GM12878 (cell line): ENCODE data around the gene PXT1. TPM values are rescaled to one million over a fixed set of nuclear protein-coding genes. Genes with fewer than 3 reads are reported as not detected.

Experiments
- ATAC-seq: fragments of 200-7000 bp; cut with Tn5 transposase; 3 replicates; pipeline ENCODE4 v1.9.1; 2020; ENCODE audit warnings: mild to moderate bottlenecking, moderate library complexity
- BruUV-seq: library from RNA; stranded (reverse); fragments of 400-500 nt; replicated peaks from 2 replicates; lab custom pipeline; 2021; lab: Mats Ljungman, UMichigan
- CTCF ChIA-PET: fragments of 300-600 bp; sonication (Branson Sonifier 250); formaldehyde crosslinking; extraction: SDS; loops from one replicate; lab custom pipeline; 2021; ENCODE audit warnings: inconsistent platforms; lab: Yijun Ruan, JAX
- POLR2A ChIA-PET: fragments of 350-600 bp; formaldehyde crosslinking; extraction: SDS; loops from one replicate; lab custom pipeline; 2021; ENCODE audit warnings: inconsistent platforms; lab: Charles Lee
- RAD21 ChIA-PET: fragments of 300-600 bp; sonication (Branson Sonifier 250); formaldehyde crosslinking; loops from one replicate; lab custom pipeline; 2023; ENCODE audit warnings: antibody characterized with exemption; ENCODE audit not compliant: unreplicated experiment; lab: Charles Lee
- SMC1A ChIA-PET: fragments of 300-600 bp; sonication (Branson Sonifier 250); formaldehyde crosslinking; loops from one replicate; lab custom pipeline; 2023; ENCODE audit not compliant: unreplicated experiment, uncharacterized antibody; lab: Charles Lee
- DNase-seq: peaks from one replicate; pipeline ENCODE4 v3.0.0-alpha.2; 2011; ENCODE audit warnings: low read depth, low spot score
- FAIRE-seq: peaks from 3 replicates; lab custom pipeline; 2011; peaks lifted over from hg19 to GRCh38; lab: Jason Lieb, UNC
- H2AFZ ChIP-seq: 2 replicates; pipeline ENCODE4 v1.6.0; 2011; ENCODE audit warnings: low read depth, low read length, control low read depth; ENCODE audit not compliant: control insufficient read depth
- H3K27ac ChIP-seq: 2 replicates; pipeline ENCODE4 v1.5.1; 2011; ENCODE audit warnings: control low read depth; ENCODE audit not compliant: control insufficient read depth, insufficient read depth
- H3K27me3 ChIP-seq, 2 experiments: replicated peaks in 1 of 2; 2 replicates each; pipeline versions ENCODE4 v1.6.0 to v1.6.1; 2011; ENCODE audit warnings: low read length in 1 of 2; ENCODE audit not compliant: control insufficient read depth in 2 of 2, insufficient read depth in 2 of 2
- H3K36me3 ChIP-seq, 2 experiments: 2 replicates each; pipeline ENCODE4 v1.5.1; 2011; ENCODE audit warnings: low read length in 1 of 2; ENCODE audit not compliant: control insufficient read depth in 2 of 2, insufficient read depth in 2 of 2
- H3K4me1 ChIP-seq: 2 replicates; pipeline ENCODE4 v1.6.1; 2011; ENCODE audit warnings: mild to moderate bottlenecking, low read length, moderate library complexity, mixed read lengths; ENCODE audit not compliant: control insufficient read depth, insufficient read depth
- H3K4me2 ChIP-seq: 2 replicates; pipeline ENCODE4 v1.6.0; 2011; ENCODE audit warnings: control low read depth; ENCODE audit not compliant: control insufficient read depth, insufficient read depth
- H3K4me3 ChIP-seq: fragments of 200-600 bp; sonication (generic); 2 replicates; pipeline ENCODE4 v1.5.1; 2016
- H3K79me2 ChIP-seq: 2 replicates; pipeline ENCODE4 v1.6.0; 2011; ENCODE audit warnings: low read length; ENCODE audit not compliant: control insufficient read depth, insufficient read depth
- H3K9ac ChIP-seq: 2 replicates; pipeline ENCODE4 v1.8.0; 2011; ENCODE audit warnings: low read length, control low read depth, mixed read lengths; ENCODE audit not compliant: control insufficient read depth, insufficient read depth
- H3K9me3 ChIP-seq: replicated peaks from 3 replicates; pipeline ENCODE4 v1.5.1; 2011; ENCODE audit warnings: mild to moderate bottlenecking, low read length; ENCODE audit not compliant: control insufficient read depth, insufficient read depth
- H4K20me1 ChIP-seq: 2 replicates; pipeline ENCODE4 v1.6.0; 2011; ENCODE audit not compliant: control insufficient read depth, insufficient read depth
- CBX5 ChIP-seq: sonication (generic); IDR thresholded peaks from 2 replicates; pipeline ENCODE4 v1.6.1; 2016; ENCODE audit warnings: low read depth, moderate library complexity, mild to moderate bottlenecking, inconsistent platforms
- HDAC6 ChIP-seq: fragments of 200-600 bp; sonication (generic); IDR thresholded peaks from one replicate; pipeline ENCODE4 v1.8.0; 2017; ENCODE audit warnings: antibody characterized with exemption; ENCODE audit not compliant: unreplicated experiment
- NBN ChIP-seq: fragments of 450-650 bp; IDR thresholded peaks from 2 replicates; pipeline ENCODE4 v1.6.1; 2016
- NR2C2 ChIP-seq: IDR thresholded peaks from 2 replicates; pipeline ENCODE4 v1.6.1; 2011; ENCODE audit warnings: borderline replicate concordance, low read depth; ENCODE audit not compliant: control insufficient read depth, insufficient read length
- SMAD1 ChIP-seq: fragments of 450-650 bp; IDR thresholded peaks from 2 replicates; pipeline ENCODE4 v1.6.1; 2018; ENCODE audit warnings: mild to moderate bottlenecking, low read depth; ENCODE audit not compliant: partially characterized antibody
- SMC3 ChIP-seq: IDR thresholded peaks from 2 replicates; pipeline ENCODE4 v1.6.1; 2011; ENCODE audit warnings: low read length, improper control_type of control experiment, borderline replicate concordance
- ZNF622 ChIP-seq: fragments of 450-650 bp; IDR thresholded peaks from 2 replicates; pipeline ENCODE4 v1.6.1; 2017; ENCODE audit warnings: mild to moderate bottlenecking, inconsistent platforms
- WGBS: methylation state at CpG from one replicate; pipeline ENCODE4 v1.1.6; 2016; ENCODE audit warnings: low lambda C conversion rate; ENCODE audit not compliant: insufficient replicate concordance, insufficient coverage; ENCODE audit errors: missing lambda C conversion rate; 5-methylcytosine and 5-hydroxymethylcytosine counted together
- in situ Hi-C: fragments of 300-500 bp; cut with MboI; formaldehyde crosslinking; loops from 9 replicates; pipeline ENCODE4 v1.14.3; 2018; ENCODE audit warnings: mixed read lengths
- intact Hi-C: fragments of 100-400 bp; cut with micrococcal nuclease; formaldehyde crosslinking; loops from one replicate; pipeline ENCODE4 v1.14.2; 2022; ENCODE audit not compliant: unreplicated experiment
- polyA plus RNA-seq, 11 experiments: library from polyadenylated mRNA; depleted of rRNA in 4 of 11; unstranded in 6 of 11; stranded (reverse) in 5 of 11; fragments of >200 nt; fragmentation: Nextera tagmentation in 4 of 11; fragmentation: Illumina TruSeq in 1 of 11; extraction: Ambion mirVana in 4 of 11; extraction: Trizol in 1 of 11; gene quantifications; 1 replicate in 1 of 11; 2 replicates in 10 of 11; pipeline versions ENCODE4 v1.2.1 to v1.2.3, GENCODE V29; 2011 to 2016; ENCODE audit warnings: inconsistent platforms in 2 of 11, missing spikeins in 2 of 11, low read depth in 1 of 11
- total RNA-seq, 4 experiments: library from RNA; depleted of rRNA in 3 of 4; stranded (reverse); fragments of >200 nt in 3 of 4; fragmentation: Illumina TruSeq in 1 of 4; extraction: Trizol in 1 of 4; gene quantifications; 2 replicates each; pipeline versions ENCODE4 v1.2.1 to v1.2.3, GENCODE V29; 2013 to 2021
- TF ChIP-seq, protein P1 (sequence below): fragments of 450-650 bp; IDR thresholded peaks from 2 replicates; pipeline ENCODE4 v1.6.1; 2017; ENCODE audit warnings: mild to moderate bottlenecking, low read depth, inconsistent platforms; ENCODE audit not compliant: poor library complexity, severe bottlenecking
- TF ChIP-seq, protein P2 (sequence below): fragments of 450-650 bp; IDR thresholded peaks from 2 replicates; pipeline ENCODE4 v1.6.1; 2017; ENCODE audit warnings: low read depth, mild to moderate bottlenecking, moderate library complexity
- TF ChIP-seq, protein P3 (sequence below): IDR thresholded peaks from 2 replicates; pipeline ENCODE4 v1.6.1; 2011; ENCODE audit warnings: low read depth, low read length, improper control_type of control experiment, borderline replicate concordance

Gene PXT1
- total and polyA plus RNA-seq, 10 of the 15 experiments (the other 5 are each of a cell fraction or from before 2014, with no cell fraction given) = 0.27 to 2.9 (median 0.50) TPM

- ATAC-seq (no peak), DNase-seq (no peak), FAIRE-seq (no peak)
- RAD21 ChIA-PET = interaction anchor here (0.5 to 1.1 kb wide), 2 partner anchors 72 to 92 kb away, joined by 3 read pairs; no protein-coding TSS in a partner anchor
- POLR2A ChIA-PET = interaction anchor here (1.1 kb wide), 1 partner anchor 11 kb away, joined by 3 read pairs; no protein-coding TSS in a partner anchor
- H4K20me1 ChIP-seq = no peaks in the 10 kb centered on the region
- H3K9me3 ChIP-seq = no peaks in the 10 kb centered on the region
- no peaks in the 10 kb centered on the region for H3K4me1 ChIP-seq
- H3K36me3 ChIP-seq = peaks cover 3 to 12% of the 10 kb centered on the region in 2 experiments; a peak in 3 of 4 replicates
- CTCF ChIA-PET = interaction anchor here (0.9 to 1.7 kb wide), 4 partner anchors 8 to 64 kb away, joined by 3 to 4 read pairs (median 3); no protein-coding TSS in a partner anchor
- no peak overlapping the region for H2AFZ ChIP-seq
- H3K27me3 ChIP-seq = no peaks in the 10 kb centered on the region
- in situ Hi-C loops = no loop called here
- no peaks in the 10 kb centered on the region for H3K79me2 ChIP-seq
- no TSS peak for BruUV-seq
- SMC1A ChIA-PET = interaction anchor here (1.0 to 1.3 kb wide), 2 partner anchors 9 to 36 kb away, joined by 3 read pairs; no protein-coding TSS in a partner anchor
- H3K4me3 ChIP-seq = no peak overlapping the region
- no peak for TF ChIP-seq CBX5
- no peak for TF ChIP-seq NR2C2
- TF ChIP-seq SMAD1 = no peak
- TF ChIP-seq HDAC6 = no peak
- TF ChIP-seq, protein P1, sequence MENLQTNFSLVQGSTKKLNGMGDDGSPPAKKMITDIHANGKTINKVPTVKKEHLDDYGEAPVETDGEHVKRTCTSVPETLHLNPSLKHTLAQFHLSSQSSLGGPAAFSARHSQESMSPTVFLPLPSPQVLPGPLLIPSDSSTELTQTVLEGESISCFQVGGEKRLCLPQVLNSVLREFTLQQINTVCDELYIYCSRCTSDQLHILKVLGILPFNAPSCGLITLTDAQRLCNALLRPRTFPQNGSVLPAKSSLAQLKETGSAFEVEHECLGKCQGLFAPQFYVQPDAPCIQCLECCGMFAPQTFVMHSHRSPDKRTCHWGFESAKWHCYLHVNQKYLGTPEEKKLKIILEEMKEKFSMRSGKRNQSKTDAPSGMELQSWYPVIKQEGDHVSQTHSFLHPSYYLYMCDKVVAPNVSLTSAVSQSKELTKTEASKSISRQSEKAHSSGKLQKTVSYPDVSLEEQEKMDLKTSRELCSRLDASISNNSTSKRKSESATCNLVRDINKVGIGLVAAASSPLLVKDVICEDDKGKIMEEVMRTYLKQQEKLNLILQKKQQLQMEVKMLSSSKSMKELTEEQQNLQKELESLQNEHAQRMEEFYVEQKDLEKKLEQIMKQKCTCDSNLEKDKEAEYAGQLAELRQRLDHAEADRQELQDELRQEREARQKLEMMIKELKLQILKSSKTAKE = no peak
- TF ChIP-seq, protein P2, sequence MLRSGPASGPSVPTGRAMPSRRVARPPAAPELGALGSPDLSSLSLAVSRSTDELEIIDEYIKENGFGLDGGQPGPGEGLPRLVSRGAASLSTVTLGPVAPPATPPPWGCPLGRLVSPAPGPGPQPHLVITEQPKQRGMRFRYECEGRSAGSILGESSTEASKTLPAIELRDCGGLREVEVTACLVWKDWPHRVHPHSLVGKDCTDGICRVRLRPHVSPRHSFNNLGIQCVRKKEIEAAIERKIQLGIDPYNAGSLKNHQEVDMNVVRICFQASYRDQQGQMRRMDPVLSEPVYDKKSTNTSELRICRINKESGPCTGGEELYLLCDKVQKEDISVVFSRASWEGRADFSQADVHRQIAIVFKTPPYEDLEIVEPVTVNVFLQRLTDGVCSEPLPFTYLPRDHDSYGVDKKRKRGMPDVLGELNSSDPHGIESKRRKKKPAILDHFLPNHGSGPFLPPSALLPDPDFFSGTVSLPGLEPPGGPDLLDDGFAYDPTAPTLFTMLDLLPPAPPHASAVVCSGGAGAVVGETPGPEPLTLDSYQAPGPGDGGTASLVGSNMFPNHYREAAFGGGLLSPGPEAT = no peak
- no peak for TF ChIP-seq SMC3
- no peak for TF ChIP-seq ZNF622
- TF ChIP-seq, protein P3, sequence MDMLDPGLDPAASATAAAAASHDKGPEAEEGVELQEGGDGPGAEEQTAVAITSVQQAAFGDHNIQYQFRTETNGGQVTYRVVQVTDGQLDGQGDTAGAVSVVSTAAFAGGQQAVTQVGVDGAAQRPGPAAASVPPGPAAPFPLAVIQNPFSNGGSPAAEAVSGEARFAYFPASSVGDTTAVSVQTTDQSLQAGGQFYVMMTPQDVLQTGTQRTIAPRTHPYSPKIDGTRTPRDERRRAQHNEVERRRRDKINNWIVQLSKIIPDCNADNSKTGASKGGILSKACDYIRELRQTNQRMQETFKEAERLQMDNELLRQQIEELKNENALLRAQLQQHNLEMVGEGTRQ = no peak
- TF ChIP-seq NBN = no peak
- WGBS = 94% methylated on average over 1 of the region's 1 CpG
- no peak overlapping the region for H3K4me2 ChIP-seq
- no peak overlapping the region for H3K9ac ChIP-seq
- H3K27ac ChIP-seq = no peak overlapping the region
- intact Hi-C loops = no loop called here
These were observed 45.0 kb upstream of the PXT1 start for GRCh38 chr6:36487698-36488097.
